ENCODE results near the gene HSD17B3. TPM values are rescaled to one million over a fixed set of nuclear protein-coding genes. Genes with fewer than 3 reads are reported as not detected.

The HSD17B3 gene
- total and polyA plus RNA-seq, 8 donors, result 0.55 to 4.6 (median 2.0) TPM; not detected in 4

- WGBS, 5 donors, result 83 to 92% (median 90%) methylated on average over 5 of the region's 5 CpGs
- Histone ChIP-seq H3K36me3 (no peaks in the 10 kb centered on the region), H3K27me3 (peaks cover 0 to 11% (median 9%) of the 10 kb centered on the region in 3 donors), H3K4me3 (no peak overlapping the region), H3K9me3 (no peaks in the 10 kb centered on the region), H3K27ac (peak overlapping the region in 4 of 5 donors; percentile 77 to 89 (median 85)), H3K4me1 (peaks cover 17 to 35% (median 30%) of the 10 kb centered on the region in 4 donors)
- TF ChIP-seq POLR2AphosphoS5 (IDR thresholded peaks at IDR 0.05) (no peak), CTCF (IDR thresholded peaks at IDR 0.05) (no peak), EP300 (IDR thresholded peaks at IDR 0.05) (no peak), POLR2A (IDR thresholded peaks at IDR 0.05) (no peak)
- intact Hi-C loops (cut with DNase I; ENCODE audit: low total_unique reads), result no loop called here
- DNase-seq, result no peak
Measured at GRCh38 chr9:96216583-96216982, 85.4 kb downstream of the HSD17B3 start.

GRCh38 chr9:96215841-96216240 is 86.1 kb downstream of the HSD17B3 start:
- TF ChIP-seq POLR2AphosphoS5 (IDR thresholded peaks at IDR 0.05), result no peak
- no peak for TF ChIP-seq EP300 (IDR thresholded peaks at IDR 0.05)
- TF ChIP-seq CTCF (IDR thresholded peaks at IDR 0.05), result no peak
- TF ChIP-seq POLR2A (IDR thresholded peaks at IDR 0.05), result no peak
- peaks cover 17 to 35% (median 30%) of the 10 kb centered on the region in 4 donors for H3K4me1 ChIP-seq
- no peak for DNase-seq
- H3K27ac ChIP-seq, result peak overlapping the region in 1 of 5 donors; percentile 89
- 91 to 100% (median 93%) methylated on average over 2 of the region's 2 CpGs for WGBS, 5 donors
- H3K27me3 ChIP-seq, result peaks cover 0 to 11% (median 9%) of the 10 kb centered on the region in 3 donors
- no peaks in the 10 kb centered on the region for H3K36me3 ChIP-seq
- intact Hi-C loops (cut with DNase I; ENCODE audit: low total_unique reads), result no loop called here
- no peaks in the 10 kb centered on the region for H3K9me3 ChIP-seq
- H3K4me3 ChIP-seq, result no peak overlapping the region

- H3K27ac ChIP-seq, result no peak overlapping the region
- H3K4me1 ChIP-seq, result peaks cover 17 to 32% (median 28%) of the 10 kb centered on the region in 4 donors
- H3K36me3 ChIP-seq, result no peaks in the 10 kb centered on the region
- intact Hi-C loops (cut with DNase I; ENCODE audit: low total_unique reads), result no loop called here
- DNase-seq, result no peak
- TF ChIP-seq EP300 (IDR thresholded peaks at IDR 0.05) (no peak), POLR2AphosphoS5 (IDR thresholded peaks at IDR 0.05) (no peak)
- H3K27me3 ChIP-seq, result peaks cover 0 to 9% (median 8%) of the 10 kb centered on the region in 3 donors
- H3K9me3 ChIP-seq, result no peaks in the 10 kb centered on the region
- H3K4me3 ChIP-seq, result no peak overlapping the region
- 72 to 85% (median 76%) methylated on average over 5 of the region's 5 CpGs for WGBS, 5 donors
Measured at GRCh38 chr9:96214635-96215034, 87.3 kb downstream of the HSD17B3 start.

GRCh38 chr9:96209407-96210271 is 92.3 kb downstream of the HSD17B3 start:
- no peaks in the 10 kb centered on the region for H3K9me3 ChIP-seq
- 80 to 91% (median 83%) methylated on average over 7 of the region's 7 CpGs for WGBS, 5 donors
- peak overlapping the region in 2 of 5 donors; percentile 12 to 39 for H3K27ac ChIP-seq
- intact Hi-C loops (cut with DNase I; ENCODE audit: low total_unique reads), result no loop called here
- TF ChIP-seq EP300 (IDR thresholded peaks at IDR 0.05) (no peak), POLR2AphosphoS5 (IDR thresholded peaks at IDR 0.05) (peak in 1 of 3 donors; percentile 51)
- no peaks in the 10 kb centered on the region for H3K4me1 ChIP-seq
- H3K4me3 ChIP-seq, result no peak overlapping the region
- H3K27me3 ChIP-seq, result no peaks in the 10 kb centered on the region
- no peaks in the 10 kb centered on the region for H3K36me3 ChIP-seq
- DNase-seq, result no peak

GRCh38 chr9:96206156-96206751 is 95.7 kb downstream of the HSD17B3 start:
- TF ChIP-seq EP300 (IDR thresholded peaks at IDR 0.05), result no peak
- TF ChIP-seq CTCF (IDR thresholded peaks at IDR 0.05), result no peak
- no peak for TF ChIP-seq POLR2A (IDR thresholded peaks at IDR 0.05)
- no peak for TF ChIP-seq POLR2AphosphoS5 (IDR thresholded peaks at IDR 0.05)
- Histone ChIP-seq H3K27me3 (no peaks in the 10 kb centered on the region), H3K4me1 (no peaks in the 10 kb centered on the region), H3K9me3 (no peaks in the 10 kb centered on the region), H3K27ac (no peak overlapping the region), H3K36me3 (no peaks in the 10 kb centered on the region), H3K4me3 (no peak overlapping the region)
- intact Hi-C loops (cut with DNase I; ENCODE audit: low total_unique reads), result no loop called here
- 78 to 87% (median 83%) methylated on average over 10 to 11 of the region's 11 CpGs for WGBS, 5 donors
- no peak for DNase-seq
